Measurements from ENCODE around the gene MOGAT2.

GRCh38 chr11:75733071-75733430, 15.4 kb downstream of the MOGAT2 start:
- no peak for TF ChIP-seq POLR2A (IDR thresholded peaks at IDR 0.05)
- TF ChIP-seq, protein P1, sequence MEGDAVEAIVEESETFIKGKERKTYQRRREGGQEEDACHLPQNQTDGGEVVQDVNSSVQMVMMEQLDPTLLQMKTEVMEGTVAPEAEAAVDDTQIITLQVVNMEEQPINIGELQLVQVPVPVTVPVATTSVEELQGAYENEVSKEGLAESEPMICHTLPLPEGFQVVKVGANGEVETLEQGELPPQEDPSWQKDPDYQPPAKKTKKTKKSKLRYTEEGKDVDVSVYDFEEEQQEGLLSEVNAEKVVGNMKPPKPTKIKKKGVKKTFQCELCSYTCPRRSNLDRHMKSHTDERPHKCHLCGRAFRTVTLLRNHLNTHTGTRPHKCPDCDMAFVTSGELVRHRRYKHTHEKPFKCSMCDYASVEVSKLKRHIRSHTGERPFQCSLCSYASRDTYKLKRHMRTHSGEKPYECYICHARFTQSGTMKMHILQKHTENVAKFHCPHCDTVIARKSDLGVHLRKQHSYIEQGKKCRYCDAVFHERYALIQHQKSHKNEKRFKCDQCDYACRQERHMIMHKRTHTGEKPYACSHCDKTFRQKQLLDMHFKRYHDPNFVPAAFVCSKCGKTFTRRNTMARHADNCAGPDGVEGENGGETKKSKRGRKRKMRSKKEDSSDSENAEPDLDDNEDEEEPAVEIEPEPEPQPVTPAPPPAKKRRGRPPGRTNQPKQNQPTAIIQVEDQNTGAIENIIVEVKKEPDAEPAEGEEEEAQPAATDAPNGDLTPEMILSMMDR (IDR thresholded peaks at IDR 0.05), result no peak

All from suprapubic skin (tissue), 3 donors.